CD4-positive, alpha-beta T cell treated with Interleukin-4 for 4 hours (primary cell): ENCODE results near the gene SLC15A1.

Experiments
- DNase-seq: peaks from one replicate; pipeline ENCODE4 v3.0.0-alpha.2; 2020

SLC15A1 gene

GRCh38 chr13:98752467-98753290, at the start of gene SLC15A1:
Gene SLC15A1 (minus strand): TSS chr13:98752672. CDS start chr13:98752598, 74 bp downstream.
- no peak for DNase-seq

- DNase-seq, result no peak
These were observed 49.4 kb upstream of the SLC15A1 start for GRCh38 chr13:98801626-98802418.

GRCh38 chr13:98800078-98800477, 47.6 kb upstream of the SLC15A1 start:
- DNase-seq, result no peak

- DNase-seq, result no peak
These were observed 46.6 kb upstream of the SLC15A1 start for GRCh38 chr13:98798849-98799645.

GRCh38 chr13:98797456-98797855, 45.0 kb upstream of the SLC15A1 start:
- no peak for DNase-seq

- DNase-seq, result no peak
These were observed 44.3 kb upstream of the SLC15A1 start for GRCh38 chr13:98796798-98797197.

- no peak for DNase-seq
These were observed 43.7 kb upstream of the SLC15A1 start for GRCh38 chr13:98796191-98796590.

GRCh38 chr13:98795220-98795619, 42.7 kb upstream of the SLC15A1 start:
- no peak for DNase-seq

GRCh38 chr13:98794498-98794897, 42.0 kb upstream of the SLC15A1 start:
- no peak for DNase-seq

GRCh38 chr13:98792785-98793495, 40.5 kb upstream of the SLC15A1 start:
- no peak for DNase-seq

GRCh38 chr13:98792321-98792720, 39.8 kb upstream of the SLC15A1 start:
- DNase-seq, result no peak

- no peak for DNase-seq
These were observed 39.1 kb upstream of the SLC15A1 start for GRCh38 chr13:98791611-98792010.

GRCh38 chr13:98787996-98788395, 35.5 kb upstream of the SLC15A1 start:
- no peak for DNase-seq

GRCh38 chr13:98787173-98787572, 34.7 kb upstream of the SLC15A1 start:
- no peak for DNase-seq

- no peak for DNase-seq
These were observed 33.6 kb upstream of the SLC15A1 start for GRCh38 chr13:98786023-98786422.

- no peak for DNase-seq
These were observed 32.9 kb upstream of the SLC15A1 start for GRCh38 chr13:98785405-98785804.

GRCh38 chr13:98784666-98785065, 32.2 kb upstream of the SLC15A1 start:
- no peak for DNase-seq

GRCh38 chr13:98783856-98784478, 31.5 kb upstream of the SLC15A1 start:
- DNase-seq, result no peak

- no peak for DNase-seq
These were observed 30.2 kb upstream of the SLC15A1 start for GRCh38 chr13:98782654-98783053.

GRCh38 chr13:98781905-98782304, 29.4 kb upstream of the SLC15A1 start:
- no peak for DNase-seq

GRCh38 chr13:98781470-98781869, 29.0 kb upstream of the SLC15A1 start:
- no peak for DNase-seq

GRCh38 chr13:98781045-98781444, 28.6 kb upstream of the SLC15A1 start:
- DNase-seq, result no peak
